Endodermal cell (in vitro differentiated cells): ENCODE data around the gene VAT1. TPM values are rescaled to one million over a fixed set of nuclear protein-coding genes. Genes with fewer than 3 reads are reported as not detected.

Experiments
- DNase-seq: peaks from one replicate; pipeline ENCODE4 v3.0.0-alpha.2; 2017
- H3K27ac ChIP-seq: 2 replicates; pipeline ENCODE4 v1.5.1; 2013; ENCODE audit warnings: mild to moderate bottlenecking, low read depth, low read length, moderate library complexity
- H3K27me3 ChIP-seq: 2 replicates; pipeline ENCODE4 v1.6.1; 2013; ENCODE audit warnings: mild to moderate bottlenecking, low read length, moderate library complexity; ENCODE audit not compliant: insufficient read depth, control insufficient read depth, poor library complexity, severe bottlenecking
- H3K36me3 ChIP-seq: 2 replicates; pipeline ENCODE4 v1.7.0; 2013; ENCODE audit warnings: mild to moderate bottlenecking, low read length, moderate library complexity; ENCODE audit not compliant: control insufficient read depth, insufficient read depth
- H3K4me1 ChIP-seq: one replicate; pipeline ENCODE4 v1.7.0; 2013; ENCODE audit warnings: low read length; ENCODE audit not compliant: control insufficient read depth, insufficient read depth
- H3K4me3 ChIP-seq: 2 replicates; pipeline ENCODE4 v1.5.1; 2013; ENCODE audit warnings: mild to moderate bottlenecking, low read length, moderate library complexity
- H3K9ac ChIP-seq: 2 replicates; pipeline ENCODE4 v1.6.1; 2013; ENCODE audit warnings: mild to moderate bottlenecking, low read length, moderate library complexity; ENCODE audit not compliant: poor library complexity, severe bottlenecking; ENCODE audit errors: extremely low read depth
- H3K9me3 ChIP-seq: 2 replicates; pipeline ENCODE4 v1.6.1; 2013; ENCODE audit warnings: mild to moderate bottlenecking, low read length, moderate library complexity; ENCODE audit not compliant: control insufficient read depth
- H3K27ac Mint-ChIP-seq: 2 replicates; pipeline ENCODE4 v1.8.0; 2020; ENCODE audit warnings: mixed read lengths
- H3K27me3 Mint-ChIP-seq: 2 replicates; pipeline ENCODE4 v1.8.0; 2021; ENCODE audit warnings: mild to moderate bottlenecking, mixed read lengths; ENCODE audit not compliant: insufficient read depth
- H3K36me3 Mint-ChIP-seq: 2 replicates; pipeline ENCODE4 v1.8.0; 2020; ENCODE audit warnings: low read depth, mixed read lengths
- H3K4me1 Mint-ChIP-seq: 2 replicates; pipeline ENCODE4 v1.8.0; 2020; ENCODE audit warnings: mixed read lengths
- H3K4me3 Mint-ChIP-seq: 2 replicates; pipeline ENCODE4 v1.8.0; 2020; ENCODE audit warnings: mild to moderate bottlenecking, moderate library complexity, mixed read lengths
- H3K9me3 Mint-ChIP-seq: 2 replicates; pipeline ENCODE4 v1.8.0; 2020; ENCODE audit warnings: mild to moderate bottlenecking, mixed read lengths
- CTCF ChIP-seq: fragments of 200-600 bp; sonication (generic); conservative IDR thresholded peaks from 2 replicates; pipeline ENCODE4 v1.5.0; 2021; ENCODE audit warnings: antibody characterized with exemption, mild to moderate bottlenecking
- WGBS, 2 experiments: methylation state at CpG; one replicate each; pipeline versions ENCODE4 v1.1.5 to v1.1.7; 2013; ENCODE audit warnings: missing lambda C conversion rate in 2 of 2, mixed read lengths in 1 of 2; ENCODE audit not compliant: insufficient coverage in 1 of 2, insufficient read length in 1 of 2; 5-methylcytosine and 5-hydroxymethylcytosine counted together
- total RNA-seq, 2 donors: library from RNA; stranded (reverse); fragmentation: NEBNext Ultra II Directional in 1 of 2; extraction: Animal tissue kit (Norgen Biotek cat#: 25700) in 1 of 2; gene quantifications; 2 replicates in 1 of 2; 3 replicates in 1 of 2; pipeline ENCODE4 v1.2.1, GENCODE V29; 2021

Gene VAT1
- total RNA-seq, 2 donors from 2014 or later, result 306 to 402 TPM

- H3K9me3 Mint-ChIP-seq, result peaks cover 6% of the 10 kb centered on the region
- Histone ChIP-seq H3K9ac (no peak overlapping the region), H3K4me1 (no peaks in the 10 kb centered on the region), H3K36me3 (peaks cover 6% of the 10 kb centered on the region), H3K9me3 (no peaks in the 10 kb centered on the region), H3K4me3 (no peak overlapping the region), H3K27ac (no peak overlapping the region), H3K27me3 (no peaks in the 10 kb centered on the region)
- no peaks in the 10 kb centered on the region for H3K27me3 Mint-ChIP-seq
- no peak for TF ChIP-seq CTCF
- no peak for DNase-seq
- no peak overlapping the region for H3K4me3 Mint-ChIP-seq
- H3K4me1 Mint-ChIP-seq, result peaks cover 7% of the 10 kb centered on the region
- peaks cover 14% of the 10 kb centered on the region for H3K36me3 Mint-ChIP-seq
- WGBS, 2 experiments, result 89 to 100% methylated on average over 1 of the region's 1 CpG
- no peak overlapping the region for H3K27ac Mint-ChIP-seq
These were observed 54.3 kb downstream of the VAT1 start for GRCh38 chr17:42967925-42968324.

Other genes starting within 250 kb of the VAT1 start
- 100 to 1,000 TPM; 114 to 126 TPM for gene VPS25, start 248.9 kb downstream of the VAT1 start, total RNA-seq
- gene WNK4, start 241.8 kb downstream of the VAT1 start, total RNA-seq, result 1 to 10 TPM; 2.1 to 3.3 TPM
- 10 to 100 TPM; 64.6 to 67.8 TPM for gene COA3, start 223.7 kb downstream of the VAT1 start, total RNA-seq
- gene CNTD1, start 223.5 kb downstream of the VAT1 start, total RNA-seq, result not detected
- 10 to 100 TPM; 59.9 to 60.6 TPM for gene BECN1, start 198.1 kb downstream of the VAT1 start, total RNA-seq
- 100 to 1,000 TPM; 153 to 178 TPM for gene PSME3, start 189.0 kb downstream of the VAT1 start, total RNA-seq
- gene AOC2, start 177.8 kb downstream of the VAT1 start, total RNA-seq, result 1 to 10 TPM; 3.7 to 3.8 TPM
- gene AOC3, start 171.2 kb downstream of the VAT1 start, total RNA-seq, result 1 to 10 TPM; 1.3 to 1.9 TPM
- gene G6PC1, start 121.6 kb downstream of the VAT1 start, total RNA-seq, result not detected
- 10 to 100 TPM; 48.7 to 50.9 TPM for gene AARSD1, start 57.9 kb downstream of the VAT1 start, total RNA-seq
- gene PTGES3L, start 42.3 kb downstream of the VAT1 start, total RNA-seq, result 1 to 10 TPM; 4.6 to 7.9 TPM
- 10 to 100 TPM; 17.7 to 18.5 TPM for gene RUNDC1, start 41.8 kb downstream of the VAT1 start, total RNA-seq
- gene RPL27, start 24.0 kb downstream of the VAT1 start, total RNA-seq, result 1,000 to 10,000 TPM; 1,077 to 1,196 TPM
- gene IFI35, start 15.6 kb downstream of the VAT1 start, total RNA-seq, result 1 to 10 TPM; 3.0 to 5.1 TPM
- 10 to 100 TPM; 36.1 to 55.5 TPM for gene RND2, start 2.8 kb upstream of the VAT1 start, total RNA-seq
- 10 to 100 TPM; 45.4 to 59.0 TPM for gene BRCA1, start 103.0 kb upstream of the VAT1 start, total RNA-seq
- gene NBR1, start 148.8 kb upstream of the VAT1 start, total RNA-seq, result 10 to 100 TPM; 53.2 to 55.7 TPM
- gene TMEM106A, start 189.5 kb upstream of the VAT1 start, total RNA-seq, result 10 to 100 TPM; 11.2 to 11.3 TPM
- not detected for gene CCDC200, start 206.2 kb upstream of the VAT1 start, total RNA-seq
- 1,000 to 10,000 TPM; 5,418 to 7,320 TPM for gene RNU2-1, start 211.6 kb upstream of the VAT1 start, total RNA-seq